Measurements from ENCODE around the gene NLRC5.

The NLRC5 gene

DNA sequence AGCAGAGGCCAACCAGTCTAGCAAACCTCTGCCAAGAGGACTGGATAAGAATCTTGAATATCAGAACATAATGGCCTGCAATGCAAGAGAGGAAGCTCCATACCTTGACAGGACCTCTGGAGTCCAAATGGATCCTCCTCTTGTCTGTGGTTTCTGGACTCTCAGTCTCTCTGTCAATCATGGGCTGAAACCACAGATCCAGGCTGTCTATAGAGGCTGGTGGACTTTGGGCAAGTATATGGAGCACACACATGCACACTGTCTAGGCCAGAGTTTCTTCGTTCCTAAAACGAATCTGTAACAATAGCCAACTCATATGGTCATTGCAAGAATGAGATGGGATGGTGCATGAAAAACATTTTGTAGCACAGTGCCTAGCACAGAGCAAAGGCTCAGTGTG lies 37.7 kb downstream of the NLRC5 start:
- no peak for DNase-seq

DNA sequence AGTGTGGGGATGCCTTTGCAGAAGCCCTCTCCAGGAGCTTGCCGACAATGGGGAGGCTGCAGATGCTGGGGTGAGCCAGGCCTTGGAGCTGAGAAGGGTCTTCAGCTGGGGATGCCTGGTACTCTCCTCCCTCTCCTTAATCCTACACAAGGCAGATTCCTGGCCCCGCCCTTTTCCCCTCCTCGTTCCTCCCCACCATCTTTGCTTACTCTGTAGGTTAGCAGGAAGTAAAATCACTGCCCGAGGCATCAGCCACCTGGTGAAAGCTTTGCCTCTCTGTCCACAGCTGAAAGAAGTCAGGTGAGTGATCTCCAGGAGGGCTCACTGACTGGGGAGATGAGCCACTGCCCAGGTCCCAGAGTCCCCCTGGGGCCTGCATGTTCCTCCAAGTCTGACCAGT lies 38.7 kb downstream of the NLRC5 start:
- no peak for DNase-seq

DNA sequence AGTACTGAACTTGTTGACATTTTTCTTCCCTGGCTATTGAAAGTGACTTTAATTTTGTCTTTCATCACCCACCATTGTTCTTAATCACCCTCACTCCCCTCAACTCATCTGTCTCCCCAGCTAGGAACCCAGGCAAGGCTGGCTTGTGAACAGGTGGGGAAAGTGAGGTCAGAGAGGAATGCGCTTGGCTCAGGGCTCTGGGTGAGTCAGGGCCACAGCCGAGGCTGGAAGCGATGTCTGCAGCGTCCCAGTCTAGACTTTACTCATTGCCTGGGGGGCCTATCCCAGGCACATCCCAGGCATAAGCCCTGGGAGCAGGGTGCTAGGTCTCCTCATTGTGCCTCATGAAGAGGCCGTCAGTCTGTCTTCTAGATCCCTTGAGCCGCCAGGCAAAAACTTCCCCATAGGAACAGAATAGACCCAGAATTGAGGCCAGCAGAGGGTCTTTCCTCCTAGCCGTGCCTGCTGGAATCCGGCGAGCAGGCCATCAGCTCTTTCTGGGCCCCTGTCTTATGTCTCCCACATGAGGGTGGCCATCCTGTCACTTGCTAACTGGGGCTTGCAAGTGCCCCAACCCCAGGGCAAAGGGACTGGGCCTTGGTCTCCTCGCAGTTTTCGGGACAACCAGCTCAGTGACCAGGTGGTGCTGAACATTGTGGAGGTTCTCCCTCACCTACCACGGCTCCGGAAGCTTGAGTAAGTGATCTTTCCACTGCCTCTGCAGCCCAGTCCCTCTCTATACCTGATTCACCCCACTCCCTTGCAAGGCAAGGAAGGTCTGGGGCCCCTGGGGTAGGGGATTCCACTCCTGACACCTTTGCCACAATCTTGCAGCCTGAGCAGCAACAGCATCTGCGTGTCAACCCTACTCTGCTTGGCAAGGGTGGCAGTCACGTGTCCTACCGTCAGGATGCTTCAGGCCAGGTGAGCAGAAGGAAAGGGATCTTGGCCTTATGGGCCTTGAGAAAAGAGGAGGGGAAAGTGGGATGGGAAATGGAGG lies 40.1 kb downstream of the NLRC5 start:
- no peak for DNase-seq

DNA sequence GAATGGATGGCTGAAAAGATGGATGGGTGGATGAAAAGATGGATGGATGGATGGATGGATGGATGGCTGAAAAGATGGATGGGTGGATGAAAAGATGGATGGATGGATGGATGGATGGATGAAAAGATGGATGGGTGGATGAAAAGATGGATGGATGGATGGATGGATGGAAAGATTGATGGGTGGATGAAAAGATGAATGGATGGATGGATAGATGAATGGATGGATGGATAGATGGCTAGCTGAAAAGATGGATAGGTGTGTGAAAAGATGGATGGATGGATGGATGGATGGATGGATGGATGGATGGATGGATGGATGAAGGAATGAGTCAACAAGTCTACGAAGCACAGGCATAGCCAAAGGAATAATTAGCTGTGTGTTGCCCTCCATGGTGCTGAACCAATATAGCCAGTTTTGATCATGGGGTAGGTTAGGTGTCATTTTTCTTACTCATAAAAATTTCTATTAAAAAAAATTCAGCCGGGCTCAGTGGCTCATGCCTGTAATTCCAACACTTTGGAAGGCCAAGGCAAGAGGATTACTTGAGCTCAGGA lies 41.1 kb downstream of the NLRC5 start:
- no peak for DNase-seq

DNA sequence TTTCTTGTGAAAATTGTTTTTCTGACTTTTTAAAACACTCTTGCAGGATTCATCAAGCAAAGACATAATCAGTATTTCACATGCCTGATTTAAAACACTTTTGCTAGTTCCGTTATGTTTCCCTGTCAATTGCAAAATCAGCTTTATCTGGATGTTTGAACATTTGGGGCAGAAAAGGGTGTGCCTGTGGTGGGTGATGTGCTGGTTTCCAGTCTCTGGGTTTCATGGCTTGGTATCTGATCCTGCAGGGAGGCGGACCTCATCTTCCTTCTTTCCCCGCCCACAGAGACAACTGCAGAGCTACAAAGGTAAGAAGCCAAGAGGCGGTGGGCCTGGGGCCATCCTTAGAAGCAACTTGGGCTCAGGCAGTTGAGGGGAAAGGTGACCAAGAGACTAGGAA lies 41.8 kb downstream of the NLRC5 start:
- no peak for DNase-seq

DNA sequence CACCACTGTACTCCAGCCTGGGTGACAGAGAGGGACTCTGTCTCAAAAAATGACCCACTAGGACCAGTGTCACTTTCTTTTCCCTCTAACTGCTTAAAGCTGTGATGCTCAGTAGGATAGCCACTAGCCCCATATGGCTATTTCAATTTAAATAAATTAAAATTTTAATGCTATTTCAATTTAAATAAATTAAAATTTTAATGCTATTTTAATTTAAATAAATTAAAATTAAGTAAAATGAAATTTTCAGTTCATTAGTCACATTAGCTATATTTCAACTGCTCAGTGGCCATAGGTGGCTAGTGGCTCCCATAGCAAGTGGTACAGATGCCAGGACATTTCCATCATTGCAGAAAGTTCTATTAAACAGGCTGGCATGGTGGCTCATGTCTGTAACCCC lies 43.0 kb downstream of the NLRC5 start:
- no peak for DNase-seq

DNA sequence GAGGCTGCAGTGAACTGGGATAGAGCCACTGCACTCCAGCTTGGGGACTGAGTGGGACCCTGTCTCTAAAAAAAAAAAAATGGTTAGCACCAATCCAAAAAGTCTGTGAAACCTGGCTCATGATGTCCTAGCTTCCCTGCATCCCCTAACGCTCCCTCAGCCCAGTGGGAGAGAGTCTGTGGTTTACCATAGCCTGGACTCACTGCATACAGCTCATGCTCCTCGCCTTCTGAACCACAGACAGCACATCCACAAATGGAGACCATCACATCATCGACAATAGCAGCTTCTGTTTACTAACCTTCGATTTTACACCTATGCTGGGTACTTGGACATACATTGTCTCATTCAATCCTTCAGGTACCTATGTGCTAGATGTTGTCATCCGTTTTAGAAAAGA lies 43.6 kb downstream of the NLRC5 start:
- DNase-seq = no peak

DNA sequence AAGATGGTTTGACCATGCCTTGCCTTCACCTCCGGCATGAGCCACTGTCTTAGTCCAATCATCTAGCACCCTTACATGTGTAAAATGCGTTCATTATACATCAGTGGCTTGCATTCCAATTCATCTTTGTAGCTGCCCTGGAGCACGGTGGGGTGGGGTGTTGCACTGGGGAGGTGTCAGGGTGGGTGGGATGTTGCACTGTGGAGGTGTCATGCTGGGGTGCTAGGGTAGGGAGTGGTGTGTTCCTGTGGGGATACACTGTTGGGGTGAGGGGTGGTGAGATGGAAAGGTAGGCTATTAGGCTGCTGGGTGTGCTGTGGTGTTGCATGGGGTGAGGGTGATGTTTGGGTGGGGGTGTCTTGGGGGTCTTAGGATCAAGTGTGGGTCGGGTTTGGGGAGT lies 47.0 kb downstream of the NLRC5 start:
- DNase-seq = no peak

DNA sequence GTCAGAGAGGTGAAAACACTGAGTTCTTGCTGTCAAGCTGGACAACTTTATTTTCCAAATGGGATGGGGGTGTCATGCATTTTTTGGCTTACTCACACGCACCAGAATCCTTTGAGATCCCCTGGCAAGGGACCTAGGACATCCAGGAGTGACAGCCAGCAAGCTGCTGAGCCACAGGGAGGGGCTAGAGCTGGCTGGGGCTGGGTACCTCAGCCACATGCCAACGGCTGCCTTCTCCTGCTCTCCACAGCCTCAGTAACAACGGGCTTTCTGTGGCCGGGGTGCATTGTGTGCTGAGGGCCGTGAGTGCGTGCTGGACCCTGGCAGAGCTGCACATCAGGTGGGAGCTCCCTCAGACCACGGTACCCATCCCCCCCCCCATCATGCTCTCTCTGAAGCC lies 47.6 kb downstream of the NLRC5 start:
- no peak for DNase-seq

DNA sequence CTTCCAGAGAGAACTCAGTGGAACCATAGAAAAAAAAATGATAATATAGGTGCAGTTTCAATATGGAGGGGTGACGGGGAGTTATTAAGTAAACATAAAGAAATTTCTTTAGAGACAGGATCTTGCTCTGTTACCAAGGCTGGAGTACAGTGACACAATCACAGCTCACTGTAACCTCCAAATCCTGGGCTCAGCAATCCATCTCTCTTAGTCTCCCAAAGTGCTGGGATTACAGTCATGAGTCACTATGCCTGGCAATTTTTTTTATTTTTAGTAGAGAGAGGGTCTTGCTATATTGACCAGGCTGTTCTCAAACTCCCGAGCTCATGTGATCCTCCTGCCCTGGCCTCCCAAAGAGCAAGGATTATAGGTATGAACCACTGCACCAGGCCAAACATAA lies 48.8 kb downstream of the NLRC5 start:
- DNase-seq = no peak

DNA sequence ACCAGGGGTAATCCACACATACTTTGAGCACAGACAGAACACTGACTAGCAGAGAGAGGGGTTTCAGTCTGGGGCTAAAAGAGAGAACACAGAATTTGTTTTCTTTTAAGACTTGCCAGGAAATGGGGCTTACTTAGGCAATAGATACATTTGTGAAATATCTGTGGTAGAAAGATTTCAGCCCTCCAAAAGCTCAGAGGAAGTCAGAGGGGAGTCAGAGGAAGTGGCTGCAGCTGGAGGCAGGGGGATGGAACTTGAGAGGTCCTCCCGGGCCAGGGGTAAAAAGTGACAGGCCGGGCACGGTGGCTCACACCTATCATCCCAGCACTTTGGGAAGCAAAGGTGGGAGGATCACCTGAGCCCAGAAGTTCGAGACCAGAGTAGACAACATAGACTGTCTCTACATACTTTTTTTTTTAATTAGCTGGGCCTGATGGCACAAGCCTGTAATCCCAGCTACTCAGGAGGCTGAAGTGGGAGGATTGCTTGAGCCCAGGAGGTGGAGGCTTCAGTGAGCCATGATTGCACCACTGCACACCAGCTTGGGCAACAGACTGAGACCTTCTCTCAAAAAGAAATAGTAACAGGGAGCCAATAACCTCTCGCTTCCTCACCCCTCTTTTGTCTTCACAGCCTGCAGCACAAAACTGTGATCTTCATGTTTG lies 49.9 kb downstream of the NLRC5 start:
- no peak for DNase-seq

DNA sequence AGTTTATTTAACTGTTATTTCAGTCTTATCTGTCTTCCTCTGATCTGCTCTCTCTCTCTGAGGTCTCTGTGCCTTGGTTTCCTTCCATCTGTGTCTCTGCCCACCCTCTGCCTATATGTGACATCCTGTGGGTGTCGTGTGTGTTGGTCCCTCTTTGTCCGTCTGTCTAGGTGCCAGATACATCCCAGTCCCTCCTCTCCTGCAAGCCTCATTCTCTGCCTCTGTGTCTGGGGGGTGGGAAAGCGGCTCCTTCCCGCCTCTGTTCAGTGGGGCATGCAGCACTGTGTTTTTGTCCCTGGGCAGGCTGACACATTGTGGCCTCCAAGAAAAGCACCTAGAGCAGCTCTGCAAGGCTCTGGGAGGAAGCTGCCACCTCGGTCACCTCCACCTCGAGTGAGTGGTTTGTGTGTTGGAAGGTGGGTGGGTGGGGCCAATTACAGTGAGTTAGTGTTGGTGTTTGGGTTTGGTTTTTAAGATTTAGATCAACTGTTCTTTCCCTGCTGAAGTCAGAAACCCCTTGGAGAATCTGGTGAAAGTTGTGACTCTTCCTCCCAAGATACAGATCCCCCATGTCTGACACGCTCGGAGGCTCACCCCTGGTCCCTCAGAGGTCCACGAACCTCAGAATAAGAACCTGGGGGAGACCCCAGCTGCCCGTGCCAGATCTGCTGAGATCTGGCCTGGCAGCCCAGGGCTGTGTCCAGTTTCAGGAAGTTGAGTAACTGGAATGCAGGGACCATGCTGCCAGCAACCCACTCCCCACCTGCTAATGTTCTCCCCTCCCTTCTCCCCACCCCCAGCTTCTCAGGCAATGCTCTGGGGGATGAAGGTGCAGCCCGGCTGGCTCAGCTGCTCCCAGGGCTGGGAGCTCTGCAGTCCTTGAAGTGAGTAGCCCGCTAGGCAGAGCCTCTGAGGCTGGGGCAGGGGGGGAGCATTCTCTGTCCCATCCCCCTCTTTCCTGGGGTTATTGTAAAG lies 52.1 kb downstream of the NLRC5 start:
- no peak for DNase-seq

DNA sequence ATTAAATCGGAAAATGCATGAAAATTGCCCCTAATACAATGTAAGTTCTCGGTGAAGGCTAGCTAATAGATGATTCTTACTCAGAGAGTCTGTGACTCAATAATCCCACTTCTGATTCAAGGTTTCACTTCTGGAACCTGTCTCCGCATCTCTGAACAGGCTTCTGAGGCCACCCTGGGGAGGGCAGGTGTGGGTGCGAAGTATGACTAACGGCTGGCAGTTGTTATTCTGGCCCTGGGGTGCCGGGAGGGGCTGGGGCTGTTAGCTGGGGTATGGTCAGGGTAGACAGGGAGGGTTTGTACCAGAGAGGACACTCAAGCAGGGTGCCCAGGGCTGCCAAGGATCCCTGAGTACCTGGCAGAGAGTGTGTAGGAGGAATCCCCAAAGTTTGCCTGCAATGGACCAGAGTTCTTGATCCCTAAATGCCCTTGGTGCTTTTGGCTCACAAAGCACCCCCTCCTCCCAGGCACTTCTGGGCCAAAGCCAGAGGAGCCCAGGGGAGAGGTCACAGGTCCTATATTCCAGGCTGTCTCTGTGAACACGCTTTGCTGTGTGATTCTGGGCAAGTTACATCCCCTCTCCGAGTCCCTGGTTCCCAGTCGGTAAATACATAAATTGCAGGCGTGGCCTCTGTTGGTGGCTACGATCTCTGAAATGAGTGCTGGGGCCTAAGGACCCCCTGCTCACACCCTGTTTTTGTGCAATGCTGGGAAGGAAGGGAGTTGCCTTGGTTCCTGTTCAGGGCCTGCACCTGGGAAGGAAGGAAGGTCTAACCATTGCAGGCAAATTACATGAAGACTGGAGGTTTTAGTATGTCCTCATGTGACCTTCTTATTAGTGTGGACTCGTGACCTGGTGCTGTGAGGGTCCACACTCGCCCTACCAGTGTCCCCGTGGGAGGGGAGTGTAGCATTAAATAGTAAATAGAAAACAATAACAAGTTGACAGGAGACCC lies 53.1 kb downstream of the NLRC5 start:
- DNase-seq = peak; percentile 26

DNA sequence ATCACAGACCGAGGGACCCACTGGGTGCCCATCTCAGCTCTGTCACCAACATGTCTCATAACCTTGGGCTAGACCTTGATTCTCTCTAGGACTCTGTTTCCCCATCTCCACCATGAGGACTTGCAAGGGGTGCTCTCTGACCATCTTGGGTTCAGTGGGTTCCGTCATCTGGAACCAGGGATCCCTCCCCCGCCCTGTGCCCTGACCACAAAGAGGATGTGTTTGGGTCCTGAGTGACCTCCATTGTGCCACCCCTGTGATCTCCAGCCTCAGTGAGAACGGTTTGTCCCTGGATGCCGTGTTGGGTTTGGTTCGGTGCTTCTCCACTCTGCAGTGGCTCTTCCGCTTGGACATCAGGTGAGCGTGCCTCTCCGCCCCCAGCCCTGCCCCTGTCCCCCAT lies 53.9 kb downstream of the NLRC5 start:
- no peak for DNase-seq

DNA sequence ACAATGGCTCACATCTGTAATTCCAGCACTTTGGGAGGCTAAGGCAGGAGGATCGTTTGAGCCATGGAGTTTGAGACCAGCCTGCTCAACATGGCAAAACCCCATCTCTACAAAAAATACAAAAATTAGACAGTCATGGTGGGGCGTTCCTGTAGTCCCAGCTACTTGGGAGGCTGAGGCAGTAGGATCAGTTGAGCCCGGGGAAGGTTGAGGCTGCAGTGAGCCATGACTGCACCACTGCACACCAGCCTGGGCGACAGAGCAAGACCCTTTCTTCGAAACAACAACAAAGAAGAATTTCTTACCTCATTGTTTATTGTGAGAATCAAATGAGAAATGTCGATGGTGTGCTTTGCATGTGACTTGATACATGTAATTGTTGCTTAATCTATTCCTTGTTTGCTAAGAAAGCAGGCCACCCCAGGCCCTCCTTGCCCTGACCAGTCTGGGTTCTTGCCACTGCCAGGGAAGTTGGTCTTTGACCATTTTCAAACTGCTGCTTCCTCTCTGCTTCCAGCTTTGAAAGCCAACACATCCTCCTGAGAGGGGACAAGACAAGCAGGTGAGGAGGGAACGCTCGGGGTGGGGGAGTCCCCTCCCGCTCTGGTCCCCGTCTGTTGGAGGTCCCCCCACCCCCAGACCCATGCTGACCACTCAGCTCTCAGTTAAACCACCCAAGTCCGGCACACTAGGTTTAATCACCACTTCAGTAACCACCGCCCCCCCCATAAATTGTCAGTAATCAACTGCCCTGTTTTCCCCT lies 55.8 kb downstream of the NLRC5 start:
- no peak for DNase-seq

DNA sequence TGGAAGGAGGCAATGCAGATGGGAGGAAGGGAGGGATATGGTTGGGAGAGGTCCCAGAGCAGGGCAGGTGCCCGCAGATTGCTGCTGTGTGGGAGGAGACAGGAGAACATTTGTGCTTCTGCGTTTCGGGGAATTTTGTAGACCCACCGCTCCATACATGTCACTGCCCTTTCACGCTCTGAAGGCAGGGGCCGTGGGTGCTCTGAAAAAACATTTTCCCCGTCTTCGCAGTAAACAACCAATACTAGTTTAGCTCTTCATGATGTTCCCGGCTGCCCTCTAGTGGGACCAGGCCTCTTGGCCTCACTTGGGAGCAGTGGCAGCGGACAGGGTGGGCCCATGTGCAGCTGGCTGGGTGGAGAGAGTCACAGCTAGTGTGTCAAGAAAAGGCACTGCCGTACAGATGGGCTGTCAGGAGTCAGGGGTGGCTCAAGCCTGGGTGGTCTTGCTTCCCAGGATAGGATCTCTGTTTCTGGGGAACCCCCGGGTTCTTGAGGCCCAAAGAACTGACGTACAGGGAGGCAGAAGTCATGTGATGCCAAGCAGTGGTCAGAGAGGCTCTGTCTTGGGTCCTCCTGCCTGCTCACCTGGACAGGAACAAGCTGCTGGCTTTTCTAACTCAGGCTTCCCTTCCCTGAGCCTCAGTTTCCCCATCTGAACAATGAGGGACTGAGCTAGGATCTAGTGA lies 56.5 kb downstream of the NLRC5 start:
- DNase-seq = peak; percentile 14

DNA sequence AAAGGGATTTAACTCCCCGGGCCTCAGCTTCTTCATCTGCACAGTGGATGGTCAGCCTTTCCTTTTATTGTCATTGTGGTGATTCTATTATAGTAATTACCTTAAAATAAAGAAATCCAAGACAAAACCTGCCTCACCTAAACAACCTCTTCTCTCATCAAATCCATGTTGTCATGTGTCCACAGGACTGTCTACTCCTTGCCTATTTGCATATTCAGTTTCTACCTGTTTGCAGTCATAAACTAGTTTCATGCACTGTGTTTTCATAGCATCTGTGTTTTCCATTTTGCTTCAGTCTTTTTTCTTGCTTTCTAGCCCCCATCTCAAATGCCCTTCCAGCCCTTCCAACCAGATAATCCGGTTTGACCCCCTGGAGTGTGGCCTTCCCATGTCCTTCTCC lies 58.7 kb downstream of the NLRC5 start:
- DNase-seq = no peak

DNA sequence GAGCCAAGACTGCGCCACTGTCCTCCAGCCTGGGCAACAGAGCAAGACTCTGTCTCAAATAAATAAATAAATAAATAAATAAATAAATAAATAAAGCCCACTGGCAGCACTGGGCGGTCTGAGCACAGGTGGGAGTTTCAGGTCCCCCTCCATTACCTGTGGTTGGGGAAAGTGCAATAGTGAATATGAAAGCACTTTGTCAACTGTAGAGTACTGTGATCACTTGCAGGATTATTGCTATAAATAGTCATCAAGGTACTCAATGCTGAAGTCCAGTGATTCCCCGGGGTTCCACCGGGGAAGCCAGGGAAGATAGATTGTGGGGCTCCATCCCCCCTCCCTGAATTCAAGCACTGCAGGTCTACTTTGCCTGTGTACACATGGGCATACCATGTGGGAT lies 60.3 kb downstream of the NLRC5 start:
- no peak for DNase-seq

DNA sequence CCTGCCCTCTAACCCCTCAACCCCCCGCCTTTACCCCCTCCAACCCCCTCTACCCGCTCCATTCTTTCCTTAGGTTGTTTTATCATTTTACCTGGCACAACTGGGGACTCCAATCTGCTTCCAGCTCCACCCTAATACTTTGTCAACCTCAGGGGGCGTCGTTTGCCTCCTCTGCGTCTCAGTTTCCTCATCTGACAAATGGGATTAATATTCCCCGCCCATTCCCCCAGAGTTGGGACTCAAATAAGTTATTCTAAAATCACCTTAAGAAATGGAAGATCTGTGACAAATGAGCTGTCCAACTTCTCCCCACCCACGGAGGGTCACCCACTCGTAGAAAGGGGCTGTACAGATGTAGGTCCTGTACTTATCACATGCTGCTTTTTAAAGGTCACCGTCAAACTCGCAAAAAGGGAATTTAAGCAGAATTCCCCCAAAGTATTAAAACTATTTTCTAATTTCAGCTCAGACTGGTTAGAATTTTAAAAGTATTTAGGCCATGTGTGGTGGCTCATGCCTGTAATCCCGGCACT lies 62.4 kb downstream of the NLRC5 start:
- DNase-seq = no peak

DNA sequence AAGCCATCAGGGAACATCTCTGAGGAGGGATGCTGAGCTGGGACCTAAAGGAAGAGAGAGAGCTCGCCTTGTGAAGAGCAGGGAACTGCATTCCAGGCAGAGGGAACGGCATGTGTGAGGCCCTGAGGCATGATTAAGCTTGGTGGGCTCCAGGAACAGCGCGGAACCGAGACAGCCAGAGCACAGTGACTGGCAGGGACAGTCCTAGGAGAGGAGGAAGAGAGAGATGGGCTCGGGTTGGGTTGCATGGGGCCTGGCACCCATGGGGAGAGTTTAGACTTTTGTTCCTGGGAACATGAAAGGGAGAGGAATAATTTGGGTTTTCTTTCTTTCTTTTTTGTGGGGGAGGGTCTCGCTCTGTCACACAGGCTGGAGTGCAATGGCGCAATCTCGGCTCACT lies 63.8 kb downstream of the NLRC5 start:
- DNase-seq = no peak
